H7 (cell line): ENCODE data around the gene RELT. TPM values are rescaled to one million over a fixed set of nuclear protein-coding genes. Genes with fewer than 3 reads are reported as not detected.

Source experiments
- DNase-seq: peaks from one replicate; pipeline ENCODE4 v3.0.0; 2012
- H3K27me3 ChIP-seq: 2 replicates; pipeline ENCODE4 v1.6.0; 2011; ENCODE audit warnings: mild to moderate bottlenecking, low read length; ENCODE audit not compliant: control insufficient read depth, insufficient read depth
- H3K36me3 ChIP-seq: replicated peaks from 2 replicates; pipeline ENCODE4 v1.5.1; 2011; ENCODE audit warnings: low read length; ENCODE audit not compliant: control insufficient read depth, insufficient read depth
- H3K4me3 ChIP-seq: 2 replicates; pipeline ENCODE4 v1.5.1; 2011; ENCODE audit warnings: low read depth, mild to moderate bottlenecking, control low read depth, low read length, moderate library complexity; ENCODE audit not compliant: insufficient read depth
- total RNA-seq: library from RNA; depleted of rRNA; stranded (reverse); fragments of >200 nt; shearing (Covaris generic); gene quantifications from 2 replicates; pipeline ENCODE4 v1.2.3, GENCODE V29; 2014; rRNA removed

RELT gene
- 6.4 and 8.3 TPM in 2 replicates for total RNA-seq

GRCh38 chr11:73376160-73376802 is at the start of gene RELT:
RELT (plus strand) TSS chr11:73376399; CDS start chr11:73389137, 12,738 bp downstream.
- no peaks in the 10 kb centered on the region for H3K36me3 ChIP-seq
- DNase-seq, result peak; percentile 100
- peaks cover 3% of the 10 kb centered on the region for H3K27me3 ChIP-seq
- H3K4me3 ChIP-seq, result peak within 1 kb of the TSS; percentile 87

DNA sequence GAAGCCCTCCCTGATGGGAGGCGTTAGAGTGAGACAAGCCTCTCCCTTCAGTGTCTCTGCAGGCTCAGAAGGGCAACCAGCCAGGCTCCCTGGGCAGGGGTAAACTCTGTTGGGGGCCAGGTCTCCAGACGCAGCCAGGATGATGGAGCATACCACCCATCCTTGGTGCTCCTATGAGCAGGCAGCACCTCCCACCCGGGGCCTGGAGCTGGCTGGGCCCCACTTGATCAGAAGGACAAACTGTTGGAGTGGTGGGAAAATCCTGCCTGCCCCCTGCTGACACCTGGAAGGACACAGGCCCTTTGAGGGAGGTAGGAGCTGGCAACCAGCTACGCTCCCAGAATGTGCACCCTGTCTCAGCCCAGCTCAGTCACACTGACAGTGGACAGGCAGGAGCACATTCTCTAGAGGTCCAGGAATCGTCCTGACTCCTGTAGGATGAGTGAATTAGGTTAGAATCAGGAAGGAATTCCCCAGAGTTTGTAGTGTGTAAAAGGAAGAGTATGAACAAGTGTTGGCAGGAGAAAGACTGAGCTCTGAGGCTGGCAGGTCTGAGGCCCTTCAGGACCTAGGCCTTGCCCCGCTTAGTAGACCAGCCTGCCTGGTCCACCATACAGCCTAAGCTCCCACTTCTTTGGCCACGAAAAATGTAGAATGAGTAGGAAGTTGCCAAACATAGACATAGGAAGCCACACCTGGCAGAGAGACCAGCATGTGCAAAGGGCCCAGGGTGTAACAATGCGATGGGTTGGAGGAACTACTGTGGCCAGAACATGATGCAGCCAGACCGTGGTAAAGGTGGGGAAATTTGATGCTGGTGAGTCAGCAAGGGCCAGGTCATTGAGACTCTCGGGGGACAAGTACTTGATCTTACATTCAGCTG is 49.0 kb upstream of the RELT start:
- H3K27me3 ChIP-seq, result peaks cover 7% of the 10 kb centered on the region
- no peaks in the 10 kb centered on the region; the same call in 1 of the 2 replicates for H3K36me3 ChIP-seq
- DNase-seq, result no peak
- H3K4me3 ChIP-seq, result no peak overlapping the region

GRCh38 chr11:73327812-73328364 is 48.3 kb upstream of the RELT start:
- Histone ChIP-seq H3K4me3 (no peak overlapping the region), H3K36me3 (no peaks in the 10 kb centered on the region; the same call in 1 of the 2 replicates), H3K27me3 (peaks cover 10% of the 10 kb centered on the region)
- no peak for DNase-seq

GRCh38 chr11:73330569-73331093 is 45.6 kb upstream of the RELT start:
- H3K36me3 ChIP-seq, result no peaks in the 10 kb centered on the region
- H3K4me3 ChIP-seq, result no peak overlapping the region
- H3K27me3 ChIP-seq, result peaks cover 26% of the 10 kb centered on the region
- DNase-seq, result peak; percentile 79

GRCh38 chr11:73331138-73331916 is 44.9 kb upstream of the RELT start:
- Histone ChIP-seq H3K27me3 (peaks cover 26% of the 10 kb centered on the region), H3K4me3 (no peak overlapping the region), H3K36me3 (0 out of 2 replicates have a peak, but pooled peaks cover 2% of the 10 kb centered on the region)
- peak; percentile 98 for DNase-seq

GRCh38 chr11:73333173-73333572 is 43.0 kb upstream of the RELT start:
- DNase-seq, result no peak
- peaks cover 26% of the 10 kb centered on the region for H3K27me3 ChIP-seq
- H3K36me3 ChIP-seq, result 0 out of 2 replicates have a peak, but pooled peaks cover 2% of the 10 kb centered on the region
- H3K4me3 ChIP-seq, result no peak overlapping the region

DNA sequence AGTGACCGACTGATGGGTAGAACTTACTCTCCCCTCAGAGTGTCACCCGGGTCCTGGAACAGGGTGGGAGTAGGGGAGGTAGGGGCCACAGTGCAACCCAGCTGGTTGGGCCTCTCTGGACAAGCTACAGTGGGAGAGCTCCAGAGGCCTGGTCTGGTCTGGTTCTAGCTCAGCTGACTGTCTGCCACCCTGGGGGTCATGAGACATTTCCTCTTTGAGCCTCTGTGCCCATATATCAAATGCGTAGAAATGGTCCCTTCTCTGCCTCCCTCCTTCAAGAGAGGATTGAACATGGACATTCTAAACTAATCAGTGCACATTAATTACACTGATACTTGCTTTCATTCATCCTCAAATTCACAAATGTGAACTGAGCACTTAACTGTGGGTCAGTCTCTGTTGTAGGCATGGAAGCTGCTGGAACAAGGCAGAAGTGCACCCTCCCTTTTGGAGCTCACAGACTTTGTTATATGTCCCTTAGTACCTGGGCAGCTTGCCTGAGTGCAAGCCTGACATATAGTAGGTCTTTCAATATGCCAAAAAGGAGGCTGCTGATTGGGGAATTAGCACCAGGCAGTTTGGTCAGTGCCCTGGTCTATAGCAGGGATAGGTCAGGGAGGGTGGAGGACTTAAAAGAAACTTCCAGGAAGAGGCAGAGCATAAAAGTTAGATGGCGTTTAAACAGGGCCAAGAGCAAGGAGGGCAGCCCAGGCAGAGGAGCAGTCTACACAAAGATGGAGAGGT is 42.4 kb upstream of the RELT start:
- peaks cover 26% of the 10 kb centered on the region for H3K27me3 ChIP-seq
- DNase-seq, result no peak

DNA sequence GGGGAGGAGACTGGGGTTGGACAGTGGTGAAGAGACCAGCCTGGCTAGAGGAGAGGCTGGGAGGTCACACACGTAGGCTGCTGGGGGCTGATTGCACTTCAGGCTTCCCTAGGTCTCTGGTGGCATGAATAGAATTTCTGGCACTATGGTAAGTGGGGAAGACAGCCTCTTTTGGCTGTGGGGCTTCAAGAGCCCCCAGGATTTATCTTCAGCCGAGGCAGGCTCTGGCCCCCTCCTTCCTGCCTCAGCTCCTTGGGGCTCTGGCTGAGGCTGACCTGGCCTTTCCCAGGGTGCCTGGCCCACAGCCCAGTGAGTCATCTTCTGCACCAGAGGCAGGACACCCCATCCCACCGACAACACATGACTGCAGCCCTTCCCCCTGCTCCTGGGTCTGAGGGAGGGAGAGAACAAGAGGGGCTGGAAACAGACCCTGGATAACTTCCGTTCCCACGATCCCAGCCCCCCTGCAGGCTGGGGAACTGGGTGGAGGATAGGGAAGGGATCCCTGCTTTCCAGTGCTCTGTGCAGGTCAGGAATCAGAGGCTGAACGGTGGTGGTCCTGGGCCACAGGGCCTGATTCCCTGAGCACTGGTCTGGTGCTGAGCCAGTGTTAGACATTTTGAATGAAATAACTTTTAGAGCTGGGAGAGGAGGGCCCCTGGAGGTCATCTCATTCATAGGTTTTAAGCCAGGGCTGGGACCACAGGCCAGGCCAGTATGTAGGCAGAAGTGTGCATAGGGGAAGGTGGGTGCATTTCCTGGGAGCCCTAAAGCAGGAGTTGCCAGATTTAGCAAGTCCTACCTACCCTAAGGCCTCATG is 41.6 kb upstream of the RELT start:
- H3K4me3 ChIP-seq, result no peak overlapping the region
- peaks cover 26% of the 10 kb centered on the region for H3K27me3 ChIP-seq
- H3K36me3 ChIP-seq, result 0 out of 2 replicates have a peak, but pooled peaks cover 2% of the 10 kb centered on the region
- DNase-seq, result no peak

More for the DNA sequence above, 42.4 kb upstream of the RELT start:
- Histone ChIP-seq H3K4me3 (no peak overlapping the region), H3K36me3 (0 out of 2 replicates have a peak, but pooled peaks cover 2% of the 10 kb centered on the region)

- no peak overlapping the region for H3K4me3 ChIP-seq
- 0 out of 2 replicates have a peak, but pooled peaks cover 2% of the 10 kb centered on the region for H3K36me3 ChIP-seq
- H3K27me3 ChIP-seq, result peaks cover 26% of the 10 kb centered on the region
- DNase-seq, result peak; percentile 93
Observed at GRCh38 chr11:73335204-73335923, 40.8 kb upstream of the RELT start.

DNA sequence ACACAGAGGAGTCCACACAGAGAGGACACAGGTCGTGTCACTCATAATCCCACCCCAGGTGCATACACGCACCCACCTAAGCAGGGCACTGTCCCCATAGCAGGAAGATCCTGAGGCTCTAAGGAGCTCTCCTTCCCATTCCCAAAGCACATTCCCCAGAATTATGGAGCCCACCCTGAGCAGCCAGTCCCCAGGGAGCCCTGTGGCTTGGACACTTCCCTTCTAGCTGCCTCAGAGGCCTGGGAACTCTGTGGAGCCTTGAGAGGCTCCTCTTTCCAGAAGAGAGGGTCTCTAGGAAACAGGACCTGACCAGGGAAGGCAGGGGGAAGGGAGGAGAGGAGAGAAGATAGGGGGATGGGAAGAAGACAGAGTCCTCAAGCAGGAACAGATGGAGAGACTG is 38.4 kb upstream of the RELT start:
- H3K4me3 ChIP-seq, result no peak overlapping the region
- H3K36me3 ChIP-seq, result 0 out of 2 replicates have a peak, but pooled peaks cover 2% of the 10 kb centered on the region
- H3K27me3 ChIP-seq, result peaks cover 27% of the 10 kb centered on the region
- no peak for DNase-seq

DNA sequence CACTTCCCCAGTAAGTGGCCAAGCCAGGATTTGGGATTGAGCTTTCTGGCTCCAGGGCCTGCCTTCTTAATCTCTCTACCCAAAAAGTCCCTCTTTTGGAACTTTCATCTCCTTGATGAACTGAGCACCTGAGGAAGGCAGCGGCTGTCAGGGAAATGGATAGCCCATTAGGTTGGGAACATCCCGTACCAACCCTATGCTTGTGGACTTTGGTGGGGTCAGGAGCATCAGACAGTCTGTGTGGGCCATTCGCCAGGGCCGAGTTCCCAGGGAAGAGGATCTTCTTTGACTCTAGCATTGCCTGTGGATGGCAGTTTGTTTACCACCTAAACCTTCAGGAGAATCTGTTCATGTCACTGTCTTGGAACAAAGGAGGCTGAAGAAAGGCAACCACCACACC is 37.9 kb upstream of the RELT start:
- 0 out of 2 replicates have a peak, but pooled peaks cover 2% of the 10 kb centered on the region for H3K36me3 ChIP-seq
- H3K27me3 ChIP-seq, result peaks cover 27% of the 10 kb centered on the region
- DNase-seq, result no peak
- no peak overlapping the region for H3K4me3 ChIP-seq

- H3K4me3 ChIP-seq, result no peak overlapping the region
- peaks cover 16% of the 10 kb centered on the region for H3K27me3 ChIP-seq
- no peak for DNase-seq
Observed at GRCh38 chr11:73340164-73340563, 36.0 kb upstream of the RELT start.

More at GRCh38 chr11:73340164-73340563, 36.0 kb upstream of the RELT start:
- H3K36me3 ChIP-seq, result 0 out of 2 replicates have a peak, but pooled peaks cover 2% of the 10 kb centered on the region
